GM12865 (cell line): Measurements from ENCODE around the gene LEMD2.

Experiments
- DNase-seq: peaks from one replicate; pipeline ENCODE4 v3.0.0; 2010; ENCODE audit warnings: low read depth
- H3K4me3 ChIP-seq: 2 replicates; pipeline ENCODE4 v1.5.1; 2011; ENCODE audit warnings: mild to moderate bottlenecking, low read depth, low read length, control low read depth
- TF ChIP-seq, protein P1 (sequence below): IDR thresholded peaks from 2 replicates; pipeline ENCODE4 v1.5.1; 2011; ENCODE audit warnings: low read length, control low read depth, low read depth, inconsistent platforms; ENCODE audit not compliant: insufficient read depth; ENCODE audit errors: missing control alignments

The LEMD2 gene

DNA sequence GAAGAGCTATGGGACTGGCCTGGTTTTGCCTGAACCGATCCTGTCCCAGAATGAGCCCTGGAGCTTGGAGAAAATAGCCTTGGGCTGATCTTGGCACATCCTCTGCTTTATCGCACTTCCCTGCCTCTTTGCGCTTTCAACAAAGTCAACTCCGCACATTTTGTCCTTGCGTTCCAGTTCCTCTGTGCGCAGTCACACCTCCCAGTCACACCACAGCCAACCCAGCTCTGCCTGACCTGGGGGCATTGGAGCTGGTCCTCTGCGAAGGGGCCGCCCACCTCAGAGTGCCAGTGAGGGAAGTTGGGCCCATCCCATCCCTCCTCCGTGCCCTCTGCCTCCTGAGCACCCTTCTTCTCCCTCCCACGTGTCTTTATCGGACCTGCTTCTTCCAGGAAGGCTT lies 60.5 kb downstream of the LEMD2 start:
- TF ChIP-seq, protein P1, sequence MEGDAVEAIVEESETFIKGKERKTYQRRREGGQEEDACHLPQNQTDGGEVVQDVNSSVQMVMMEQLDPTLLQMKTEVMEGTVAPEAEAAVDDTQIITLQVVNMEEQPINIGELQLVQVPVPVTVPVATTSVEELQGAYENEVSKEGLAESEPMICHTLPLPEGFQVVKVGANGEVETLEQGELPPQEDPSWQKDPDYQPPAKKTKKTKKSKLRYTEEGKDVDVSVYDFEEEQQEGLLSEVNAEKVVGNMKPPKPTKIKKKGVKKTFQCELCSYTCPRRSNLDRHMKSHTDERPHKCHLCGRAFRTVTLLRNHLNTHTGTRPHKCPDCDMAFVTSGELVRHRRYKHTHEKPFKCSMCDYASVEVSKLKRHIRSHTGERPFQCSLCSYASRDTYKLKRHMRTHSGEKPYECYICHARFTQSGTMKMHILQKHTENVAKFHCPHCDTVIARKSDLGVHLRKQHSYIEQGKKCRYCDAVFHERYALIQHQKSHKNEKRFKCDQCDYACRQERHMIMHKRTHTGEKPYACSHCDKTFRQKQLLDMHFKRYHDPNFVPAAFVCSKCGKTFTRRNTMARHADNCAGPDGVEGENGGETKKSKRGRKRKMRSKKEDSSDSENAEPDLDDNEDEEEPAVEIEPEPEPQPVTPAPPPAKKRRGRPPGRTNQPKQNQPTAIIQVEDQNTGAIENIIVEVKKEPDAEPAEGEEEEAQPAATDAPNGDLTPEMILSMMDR, result no peak
- DNase-seq, result no peak
- no peak overlapping the region for H3K4me3 ChIP-seq

DNA sequence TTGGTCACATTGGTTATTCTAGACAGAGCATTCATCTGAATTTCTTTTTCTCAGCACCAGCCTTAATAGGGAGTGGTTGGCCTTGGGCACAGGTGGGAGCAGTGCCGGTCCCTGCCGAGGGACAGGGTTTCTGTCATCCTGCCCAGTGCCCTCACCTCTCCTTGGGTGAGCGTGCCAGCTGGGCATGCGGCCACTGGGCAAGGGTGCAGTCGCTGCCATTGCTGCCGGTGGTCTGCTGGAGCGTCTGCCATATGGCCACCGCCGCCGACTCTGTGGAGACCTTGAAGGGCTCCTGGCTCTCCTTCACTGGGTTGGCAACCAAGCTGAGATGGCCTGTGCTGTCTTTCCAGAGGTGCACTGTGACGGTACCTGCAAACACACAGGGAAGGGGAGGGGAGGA lies 61.0 kb downstream of the LEMD2 start:
- TF ChIP-seq, protein P1, result no peak
- DNase-seq, result no peak
- H3K4me3 ChIP-seq, result no peak overlapping the region

DNA sequence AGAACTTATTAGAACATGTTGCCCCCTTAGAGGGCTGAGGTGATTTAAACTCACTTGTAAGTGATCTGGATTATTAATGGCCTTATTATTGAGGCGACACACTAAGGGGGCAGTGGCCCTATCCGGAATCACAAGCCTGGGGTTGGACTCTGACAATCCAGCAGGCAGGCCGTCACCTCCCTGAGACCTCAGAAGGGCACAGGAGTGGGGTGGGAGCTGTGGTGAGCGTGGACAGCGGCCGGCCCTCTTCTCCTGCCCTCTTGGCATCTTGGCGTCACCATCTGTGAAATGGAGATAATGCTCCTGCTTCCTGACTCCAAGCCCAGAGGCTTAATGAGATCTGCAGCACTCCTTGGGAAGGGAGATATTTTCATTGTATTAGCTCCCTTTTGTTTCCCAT lies 61.8 kb downstream of the LEMD2 start:
- no peak overlapping the region for H3K4me3 ChIP-seq
- DNase-seq, result no peak
- TF ChIP-seq, protein P1, result no peak

DNA sequence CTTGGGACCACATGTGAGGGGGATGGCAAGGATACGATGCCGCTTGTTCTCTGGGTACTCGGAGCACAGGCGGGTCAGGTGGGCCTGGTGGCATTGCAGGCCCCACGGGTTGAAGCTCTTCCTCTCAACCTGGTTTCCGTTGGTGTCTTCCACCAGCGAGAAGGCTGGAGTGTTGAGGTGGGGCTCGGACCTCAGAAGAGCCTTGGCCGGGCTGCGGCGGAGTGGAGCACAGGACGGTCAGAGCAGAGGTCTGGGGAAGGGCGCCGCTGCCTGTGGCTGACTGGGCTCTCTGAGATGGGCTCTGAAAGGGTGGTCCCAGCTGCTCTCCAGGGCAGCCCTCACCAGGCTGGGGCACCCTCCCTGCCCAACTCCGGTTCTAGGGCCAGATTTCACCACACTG lies 62.2 kb downstream of the LEMD2 start:
- TF ChIP-seq, protein P1, result no peak
- no peak overlapping the region for H3K4me3 ChIP-seq

DNA sequence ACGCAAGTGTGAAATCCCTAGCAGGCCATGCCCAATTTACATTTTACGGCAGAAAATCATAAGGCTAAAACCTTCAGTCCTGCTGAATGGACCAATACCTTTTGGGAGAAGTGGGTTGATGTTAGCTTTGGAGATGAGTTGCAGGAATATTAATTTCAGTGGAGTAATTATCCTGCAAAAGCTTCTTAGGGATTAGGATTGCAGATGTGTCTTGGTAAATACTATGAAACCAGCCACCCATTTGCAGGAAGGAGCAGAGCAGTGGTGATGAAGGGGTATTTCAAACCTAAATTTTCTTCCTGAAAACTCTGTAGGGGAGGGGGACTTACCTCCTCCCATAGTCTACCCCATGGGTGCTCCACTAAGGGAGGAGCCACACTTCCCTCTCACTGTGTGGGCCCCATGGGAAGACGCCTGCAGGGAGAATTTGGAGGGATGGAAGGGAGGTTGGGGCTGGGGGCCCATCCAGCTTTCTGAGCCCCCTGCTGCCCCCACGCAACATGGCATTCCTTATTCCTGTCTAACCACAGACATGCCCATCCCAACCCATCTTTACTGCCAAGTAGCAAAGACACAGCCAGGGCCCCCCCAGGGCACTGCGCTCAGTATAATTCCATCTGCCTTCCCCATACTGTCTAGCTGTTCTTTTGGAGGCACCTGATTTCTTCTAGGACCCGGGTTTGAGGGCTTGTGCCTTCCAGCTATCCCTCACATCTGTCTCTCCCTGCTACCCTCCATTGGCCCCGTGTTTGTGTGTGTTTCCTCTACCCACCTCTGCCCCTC lies 62.8 kb downstream of the LEMD2 start:
- DNase-seq, result no peak
- H3K4me3 ChIP-seq, result no peak overlapping the region
- TF ChIP-seq, protein P1, result no peak

More for the DNA sequence above, 62.2 kb downstream of the LEMD2 start:
- DNase-seq, result no peak

DNA sequence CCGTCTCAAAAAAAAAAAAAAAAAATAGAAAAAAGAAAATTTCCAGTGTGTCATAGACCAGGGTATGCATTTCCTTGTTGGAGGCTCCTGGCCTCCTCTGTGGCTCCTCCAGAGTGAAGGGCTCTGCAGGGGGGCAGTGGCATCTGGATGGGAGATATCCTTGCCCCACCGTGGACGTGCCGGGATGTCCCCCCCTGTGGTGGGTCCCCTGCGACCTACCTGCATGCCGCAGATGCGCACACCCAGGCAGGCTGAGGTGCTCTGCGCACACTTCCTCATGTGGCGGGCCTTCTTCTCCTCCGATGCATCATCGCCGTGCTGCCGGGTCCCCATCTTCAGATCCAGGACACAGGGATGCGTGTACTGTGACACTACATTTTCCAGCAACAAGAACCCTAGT lies 63.7 kb downstream of the LEMD2 start:
- no peak for DNase-seq
- TF ChIP-seq, protein P1, result no peak
- no peak overlapping the region for H3K4me3 ChIP-seq
